ENCODE measurements around the gene MRPS31.

Gene MRPS31

GRCh38 chr13:40812102-40812501 is 41.1 kb upstream of the MRPS31 start:
- H3K4me3 ChIP-seq (ENCODE audit: low read depth, low read length), result no peak overlapping the region
- TF ChIP-seq CTCF (IDR thresholded peaks at IDR 0.05; ENCODE audit: insufficient read depth, low read depth, low read length, missing control alignments), result no peak
- no peak for DNase-seq (ENCODE audit: low read depth)

- no peak overlapping the region for H3K4me3 ChIP-seq (ENCODE audit: low read depth, low read length)
- TF ChIP-seq CTCF (IDR thresholded peaks at IDR 0.05; ENCODE audit: insufficient read depth, low read depth, low read length, missing control alignments), result no peak
- DNase-seq (ENCODE audit: low read depth), result no peak
Measured at GRCh38 chr13:40809471-40809870, 38.5 kb upstream of the MRPS31 start.

- DNase-seq (ENCODE audit: low read depth), result no peak
- no peak overlapping the region for H3K4me3 ChIP-seq (ENCODE audit: low read depth, low read length)
- TF ChIP-seq CTCF (IDR thresholded peaks at IDR 0.05; ENCODE audit: insufficient read depth, low read depth, low read length, missing control alignments), result no peak
Measured at GRCh38 chr13:40806241-40806640, 35.3 kb upstream of the MRPS31 start.

- no peak for DNase-seq (ENCODE audit: low read depth)
- H3K4me3 ChIP-seq (ENCODE audit: low read depth, low read length), result no peak overlapping the region
- TF ChIP-seq CTCF (IDR thresholded peaks at IDR 0.05; ENCODE audit: insufficient read depth, low read depth, low read length, missing control alignments), result no peak
Measured at GRCh38 chr13:40803316-40803715, 32.3 kb upstream of the MRPS31 start.

GRCh38 chr13:40801255-40802217 is 30.5 kb upstream of the MRPS31 start:
- no peak for DNase-seq (ENCODE audit: low read depth)
- H3K4me3 ChIP-seq (ENCODE audit: low read depth, low read length), result no peak overlapping the region
- TF ChIP-seq CTCF (IDR thresholded peaks at IDR 0.05; ENCODE audit: insufficient read depth, low read depth, low read length, missing control alignments), result no peak

GRCh38 chr13:40800559-40800958 is 29.6 kb upstream of the MRPS31 start:
- no peak for DNase-seq (ENCODE audit: low read depth)
- no peak overlapping the region for H3K4me3 ChIP-seq (ENCODE audit: low read depth, low read length)
- TF ChIP-seq CTCF (IDR thresholded peaks at IDR 0.05; ENCODE audit: insufficient read depth, low read depth, low read length, missing control alignments), result no peak
